GM10248 (cell line): ENCODE results near the gene DNASE1L3.

Source experiments
- CTCF ChIA-PET: fragments of 300-600 bp; sonication (Branson Sonifier 250); formaldehyde crosslinking; extraction: SDS; loops from one replicate; lab custom pipeline; 2021; ENCODE audit warnings: antibody characterized with exemption; lab: Yijun Ruan, JAX
- POLR2A ChIA-PET: fragments of 350-650 bp; sonication (Branson Sonifier 250); formaldehyde crosslinking; extraction: SDS; loops from one replicate; lab custom pipeline; 2020; ENCODE audit warnings: antibody characterized with exemption; lab: Yijun Ruan, JAX
- DNase-seq: peaks from one replicate; pipeline ENCODE4 v3.0.0; 2012; ENCODE audit errors: extremely low spot score
- CTCF ChIP-seq: IDR thresholded peaks from 2 replicates; pipeline ENCODE4 v1.5.1; 2012; ENCODE audit warnings: mild to moderate bottlenecking, low read depth; ENCODE audit errors: extremely low read depth, missing control alignments, control extremely low read depth

DNASE1L3 gene

DNA sequence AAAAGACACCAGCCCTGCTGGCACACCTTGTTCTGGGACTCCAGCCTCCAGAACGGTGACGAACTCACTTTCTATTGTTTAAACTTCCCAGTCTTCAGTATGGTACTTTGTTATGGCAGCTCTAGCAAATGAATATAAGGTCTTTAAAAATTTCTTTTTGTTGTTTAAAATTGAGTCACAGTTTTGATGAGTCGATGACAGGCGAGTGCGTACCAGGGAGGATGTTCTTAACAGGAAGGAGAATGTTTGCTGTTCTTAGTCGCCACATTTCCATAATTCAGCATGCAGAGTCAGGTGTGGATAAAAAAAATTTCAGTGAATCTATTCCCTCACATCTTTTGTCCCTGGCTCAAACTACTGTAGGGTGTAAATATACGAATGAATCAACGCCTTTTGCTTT, 12.4 kb downstream of the DNASE1L3 start:
- TF ChIP-seq CTCF, result no peak
- no peak for DNase-seq
- POLR2A ChIA-PET, result no interaction called here
- CTCF ChIA-PET, result interaction anchor here (1.3 to 7.9 kb wide), 6 partner anchors 10 to 108 kb away, joined by 3 to 142 read pairs (median 18); partner anchors contain the start of genes DNASE1L3, HTD2 and RPP14

- POLR2A ChIA-PET, result interaction anchor here (1.8 kb wide), 1 partner anchor 17 kb away, joined by 20 read pairs; no protein-coding TSS in a partner anchor
- CTCF ChIA-PET, result interaction anchor here (1.3 to 2.9 kb wide), 5 partner anchors 10 to 109 kb away, joined by 3 to 23 read pairs (median 17); partner anchors contain the start of genes HTD2 and RPP14
- DNase-seq, result no peak
- no peak for TF ChIP-seq CTCF
These were observed 13.2 kb downstream of the DNASE1L3 start for GRCh38 chr3:58197588-58197987.

GRCh38 chr3:58193682-58194407, 16.9 kb downstream of the DNASE1L3 start:
- no peak for TF ChIP-seq CTCF
- ChIA-PET CTCF (interaction anchor here (1.0 to 10.7 kb wide), 5 partner anchors 15 to 112 kb away, joined by 3 to 195 read pairs (median 4); partner anchors contain the start of genes DNASE1L3, HTD2 and RPP14), POLR2A (no interaction called here)
- DNase-seq, result no peak

DNA sequence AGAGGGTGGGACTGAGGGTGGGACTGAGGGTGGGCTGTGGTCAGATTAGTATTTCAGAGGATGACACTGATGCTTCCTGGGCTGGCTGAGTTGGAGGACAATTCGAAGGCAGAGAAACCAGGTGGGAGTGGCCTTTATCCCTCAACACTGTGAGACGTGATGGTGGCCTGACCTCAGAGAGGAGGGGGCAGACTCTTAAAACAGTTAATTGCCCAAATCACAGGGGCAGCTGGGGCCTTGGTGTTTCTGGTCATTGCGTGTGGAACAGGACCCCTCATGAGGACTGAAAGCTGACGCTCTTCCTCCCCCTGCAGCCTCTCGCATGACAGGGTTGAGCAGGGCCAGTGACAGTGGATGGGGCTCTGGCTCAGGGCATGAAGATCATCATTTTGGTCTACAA, 18.7 kb downstream of the DNASE1L3 start:
- no peak for TF ChIP-seq CTCF
- DNase-seq, result no peak
- CTCF ChIA-PET, result interaction anchor here (6.7 to 10.7 kb wide), 2 partner anchors 14 to 22 kb away, joined by 82 to 195 read pairs; partner anchors contain the start of gene DNASE1L3
- POLR2A ChIA-PET, result interaction anchor here (0.6 kb wide), 1 partner anchor 44 kb away, joined by 5 read pairs; no protein-coding TSS in a partner anchor

DNA sequence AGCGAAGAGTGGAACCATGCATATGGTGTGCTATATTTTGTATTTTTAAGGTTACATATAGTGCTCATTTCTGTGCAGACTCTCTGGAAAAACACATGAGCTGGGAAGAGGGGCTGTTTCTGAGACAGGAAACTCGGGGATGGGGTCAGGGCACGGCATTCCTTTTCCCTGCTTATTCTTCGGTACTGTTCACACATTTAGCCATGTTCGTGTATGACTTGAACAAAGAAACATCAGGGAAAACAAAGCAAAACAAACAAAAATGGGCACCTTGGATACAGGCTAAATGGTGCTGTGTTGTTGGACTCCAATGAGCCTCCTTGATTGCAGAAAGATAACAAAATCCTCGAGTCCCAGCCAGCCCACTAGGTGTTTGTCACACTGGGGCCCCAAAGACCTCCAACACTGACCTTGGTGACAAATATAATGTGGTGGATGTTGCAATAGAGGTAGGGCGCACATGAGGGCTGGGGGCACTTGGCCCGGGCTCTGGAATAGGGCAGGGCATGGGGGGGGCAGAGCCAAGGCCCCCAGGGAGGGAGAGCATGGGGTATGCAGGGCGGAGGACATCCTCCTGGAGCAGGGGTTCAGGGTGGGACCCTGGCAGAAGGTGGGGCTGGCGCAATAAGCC, 19.3 kb downstream of the DNASE1L3 start:
- ChIA-PET POLR2A (interaction anchor here (0.6 kb wide), 1 partner anchor 45 kb away, joined by 5 read pairs; no protein-coding TSS in a partner anchor), CTCF (interaction anchor here (3.9 to 15.0 kb wide), 4 partner anchors 13 to 109 kb away, joined by 15 to 560 read pairs (median 138); partner anchors contain the start of genes DNASE1L3, HTD2 and RPP14)
- TF ChIP-seq CTCF, result no peak

DNA sequence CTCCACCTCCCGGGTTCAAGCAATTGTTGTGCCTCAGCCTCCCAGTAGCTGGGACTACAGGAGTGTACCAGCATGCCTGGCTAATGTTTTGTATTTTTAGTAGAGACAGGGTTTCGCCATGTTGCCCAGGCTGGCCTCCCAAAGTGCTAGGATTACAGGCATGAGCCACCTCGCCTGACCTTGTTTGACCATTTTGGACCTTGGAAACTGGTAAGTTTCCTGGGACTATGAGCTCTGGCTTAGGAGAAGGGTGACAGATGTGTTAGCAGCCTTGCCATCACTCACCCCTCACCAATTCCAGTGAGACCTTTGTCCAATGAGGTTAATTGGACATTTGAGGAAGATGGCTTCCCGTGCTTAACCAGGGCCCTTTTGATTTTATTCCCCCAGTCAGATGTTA, 19.9 kb downstream of the DNASE1L3 start:
- DNase-seq, result no peak
- ChIA-PET POLR2A (no interaction called here), CTCF (interaction anchor here (1.9 to 15.0 kb wide), 6 partner anchors 13 to 224 kb away, joined by 5 to 560 read pairs (median 50); partner anchors contain the start of genes ABHD6, DNASE1L3, HTD2 and RPP14)
- no peak for TF ChIP-seq CTCF

More for the DNA sequence above, 19.3 kb downstream of the DNASE1L3 start:
- DNase-seq, result no peak
